Smooth muscle cell (in vitro differentiated cells): ENCODE measurements around the gene ABCC1. TPM values are rescaled to one million over a fixed set of nuclear protein-coding genes. Genes with fewer than 3 reads are reported as not detected.
"Not testable (repeated sequence)": the region's sequence is repeated elsewhere in the genome, so short reads cannot be mapped to it uniquely, and the experiment has no call there.

Experiments used
- DNase-seq: peaks from one replicate; lab custom pipeline; 2025; ENCODE audit not compliant: unreplicated experiment; lab: John Stamatoyannopoulos, UW
- H2AFZ ChIP-seq: fragments of 200-600 bp; sonication (generic); 2 replicates; pipeline ENCODE4 v1.6.0; 2016; ENCODE audit warnings: antibody characterized with exemption, low read depth, mild to moderate bottlenecking
- H3F3A ChIP-seq: fragments of 200-600 bp; sonication (generic); 2 replicates; pipeline ENCODE4 v1.6.0; 2017; ENCODE audit warnings: antibody characterized with exemption, low read depth
- H3K27ac ChIP-seq: fragments of 200-600 bp; sonication (generic); 2 replicates; pipeline ENCODE4 v1.5.1; 2016; ENCODE audit warnings: low read depth, mild to moderate bottlenecking
- H3K27me3 ChIP-seq: fragments of 200-600 bp; sonication (generic); 2 replicates; pipeline ENCODE4 v1.6.1; 2016; ENCODE audit warnings: low read depth, mild to moderate bottlenecking
- H3K36me3 ChIP-seq: fragments of 200-600 bp; sonication (generic); 2 replicates; pipeline ENCODE4 v1.5.1; 2016; ENCODE audit warnings: low read depth
- H3K4me1 ChIP-seq: fragments of 200-600 bp; sonication (generic); 2 replicates; pipeline ENCODE4 v1.5.1; 2016; ENCODE audit warnings: low read depth
- H3K4me2 ChIP-seq: fragments of 200-600 bp; sonication (generic); 2 replicates; pipeline ENCODE4 v1.6.0; 2016; ENCODE audit warnings: mild to moderate bottlenecking
- H3K4me3 ChIP-seq: fragments of 200-600 bp; sonication (generic); 2 replicates; pipeline ENCODE4 v1.5.1; 2016; ENCODE audit warnings: mild to moderate bottlenecking
- H3K79me2 ChIP-seq: fragments of 200-600 bp; sonication (generic); 2 replicates; pipeline ENCODE4 v1.6.0; 2016; ENCODE audit warnings: low read depth, mild to moderate bottlenecking
- H3K9ac ChIP-seq: fragments of 200-600 bp; sonication (generic); 2 replicates; pipeline ENCODE4 v1.6.0; 2016; ENCODE audit warnings: low read depth
- H3K9me3 ChIP-seq: fragments of 200-600 bp; sonication (generic); replicated peaks from 2 replicates; pipeline ENCODE4 v1.5.1; 2016; ENCODE audit warnings: low read depth
- H4K20me1 ChIP-seq: fragments of 200-600 bp; sonication (generic); 2 replicates; pipeline ENCODE4 v1.6.0; 2016; ENCODE audit warnings: low read depth
- WGBS: methylation state at CpG from one replicate; pipeline ENCODE4 v1.1.7; 2016; ENCODE audit warnings: low lambda C conversion rate; 5-methylcytosine and 5-hydroxymethylcytosine counted together
- polyA plus RNA-seq: library from polyadenylated mRNA; unstranded; fragments of >200 nt; fragmentation: Nextera tagmentation; extraction: Ambion mirVana; gene quantifications from 2 replicates; pipeline ENCODE4 v1.2.1, GENCODE V29; 2016
- total RNA-seq: library from RNA; depleted of rRNA; stranded (reverse); fragments of >200 nt; gene quantifications from 2 replicates; pipeline ENCODE4 v1.2.3, GENCODE V29; 2014
- TF ChIP-seq, protein P1 (sequence below): fragments of 200-600 bp; sonication (generic); IDR thresholded peaks from 2 replicates; pipeline ENCODE4 v1.5.1; 2017; ENCODE audit warnings: borderline replicate concordance, mild to moderate bottlenecking, antibody characterized with exemption; ENCODE audit not compliant: insufficient read depth, poor library complexity, severe bottlenecking

The ABCC1 gene
- total and polyA plus RNA-seq, 2 experiments from 2014 or later, result 10.2 to 22.7 TPM

DNA sequence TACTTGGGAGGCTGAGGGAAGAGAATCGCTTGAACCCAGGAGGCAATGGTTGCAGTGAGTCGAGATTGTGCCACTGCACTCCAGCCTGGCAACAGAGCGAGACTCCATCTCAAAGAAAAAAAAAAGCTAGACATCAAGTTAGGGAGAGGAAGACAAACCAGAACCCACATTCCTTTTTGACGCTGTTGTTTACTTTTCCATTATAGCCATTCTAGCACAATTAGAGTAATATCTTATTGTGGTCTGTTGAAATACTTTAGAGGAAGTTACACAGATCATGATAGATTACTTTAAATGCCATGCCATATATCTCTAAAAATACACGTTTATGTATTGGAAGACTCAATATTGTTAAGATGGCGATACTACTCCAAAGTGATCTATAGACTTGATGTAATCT lies 16.5 kb upstream of the ABCC1 start:
- TF ChIP-seq, protein P1, sequence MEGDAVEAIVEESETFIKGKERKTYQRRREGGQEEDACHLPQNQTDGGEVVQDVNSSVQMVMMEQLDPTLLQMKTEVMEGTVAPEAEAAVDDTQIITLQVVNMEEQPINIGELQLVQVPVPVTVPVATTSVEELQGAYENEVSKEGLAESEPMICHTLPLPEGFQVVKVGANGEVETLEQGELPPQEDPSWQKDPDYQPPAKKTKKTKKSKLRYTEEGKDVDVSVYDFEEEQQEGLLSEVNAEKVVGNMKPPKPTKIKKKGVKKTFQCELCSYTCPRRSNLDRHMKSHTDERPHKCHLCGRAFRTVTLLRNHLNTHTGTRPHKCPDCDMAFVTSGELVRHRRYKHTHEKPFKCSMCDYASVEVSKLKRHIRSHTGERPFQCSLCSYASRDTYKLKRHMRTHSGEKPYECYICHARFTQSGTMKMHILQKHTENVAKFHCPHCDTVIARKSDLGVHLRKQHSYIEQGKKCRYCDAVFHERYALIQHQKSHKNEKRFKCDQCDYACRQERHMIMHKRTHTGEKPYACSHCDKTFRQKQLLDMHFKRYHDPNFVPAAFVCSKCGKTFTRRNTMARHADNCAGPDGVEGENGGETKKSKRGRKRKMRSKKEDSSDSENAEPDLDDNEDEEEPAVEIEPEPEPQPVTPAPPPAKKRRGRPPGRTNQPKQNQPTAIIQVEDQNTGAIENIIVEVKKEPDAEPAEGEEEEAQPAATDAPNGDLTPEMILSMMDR, result no peak
- Histone ChIP-seq H4K20me1 (no peaks in the 10 kb centered on the region), H3K27me3 (no peaks in the 10 kb centered on the region), H3K36me3 (no peaks in the 10 kb centered on the region), H3F3A (no peaks in the 10 kb centered on the region), H3K4me2 (no peak overlapping the region), H3K9me3 (no peaks in the 10 kb centered on the region), H3K9ac (no peak overlapping the region), H3K27ac (no peak overlapping the region), H3K4me3 (no peak overlapping the region), H3K4me1 (no peaks in the 10 kb centered on the region), H2AFZ (no peak overlapping the region), H3K79me2 (no peaks in the 10 kb centered on the region)
- WGBS, result 81% methylated on average over 6 of the region's 6 CpGs
- no peak for DNase-seq

GRCh38 chr16:15933781-15934180 lies 15.6 kb upstream of the ABCC1 start:
- Histone ChIP-seq H4K20me1 (no peaks in the 10 kb centered on the region), H2AFZ (no peak overlapping the region), H3K9me3 (no peaks in the 10 kb centered on the region), H3K79me2 (no peaks in the 10 kb centered on the region), H3K9ac (no peak overlapping the region), H3K27ac (no peak overlapping the region), H3K4me2 (no peak overlapping the region), H3K27me3 (no peaks in the 10 kb centered on the region), H3K4me1 (no peaks in the 10 kb centered on the region), H3K4me3 (no peak overlapping the region), H3K36me3 (no peaks in the 10 kb centered on the region), H3F3A (no peaks in the 10 kb centered on the region)
- TF ChIP-seq, protein P1, result no peak
- 92% methylated on average over 4 of the region's 4 CpGs for WGBS
- no peak for DNase-seq

GRCh38 chr16:15934991-15935390 lies 14.4 kb upstream of the ABCC1 start:
- DNase-seq, result no peak
- Histone ChIP-seq H3K9me3 (no peaks in the 10 kb centered on the region), H2AFZ (no peak overlapping the region), H3F3A (no peaks in the 10 kb centered on the region), H3K36me3 (no peaks in the 10 kb centered on the region), H3K79me2 (no peaks in the 10 kb centered on the region), H3K4me2 (no peak overlapping the region), H3K4me1 (no peaks in the 10 kb centered on the region), H3K27ac (no peak overlapping the region), H3K9ac (no peak overlapping the region), H4K20me1 (no peaks in the 10 kb centered on the region), H3K27me3 (no peaks in the 10 kb centered on the region), H3K4me3 (no peak overlapping the region)
- TF ChIP-seq, protein P1, result no peak

- not testable (repeated sequence) for H2AFZ ChIP-seq, H3F3A ChIP-seq, H4K20me1 ChIP-seq, H3K27me3 ChIP-seq, H3K4me3 ChIP-seq, H3K27ac ChIP-seq, H3K4me1 ChIP-seq, H3K79me2 ChIP-seq, H3K4me2 ChIP-seq, H3K9me3 ChIP-seq, DNase-seq, H3K9ac ChIP-seq, H3K36me3 ChIP-seq
- whole genome bisulfite sequencing, result 94% methylated on average over 6 of the region's 6 CpGs
Observed at GRCh38 chr16:15936809-15937208, 12.6 kb upstream of the ABCC1 start.
